Testis (tissue), 2 donors: ENCODE results near the gene PTP4A2.

Source experiments
- POLR2A ChIP-seq: fragments of 450-650 bp; IDR thresholded peaks from one replicate; pipeline ENCODE4 v1.6.1; 2017; ENCODE audit warnings: antibody characterized with exemption, mild to moderate bottlenecking, moderate library complexity
- TF ChIP-seq, protein P1 (sequence below), 3 experiments: fragments of 450-650 bp in 2 of 3; fragments of 200-600 bp in 1 of 3; sonication (generic) in 1 of 3; IDR thresholded peaks; one replicate each; pipeline ENCODE4 v1.5.1; 2016 to 2019; ENCODE audit warnings: antibody characterized with exemption in 3 of 3, mild to moderate bottlenecking in 2 of 3, moderate library complexity in 1 of 3

DNA sequence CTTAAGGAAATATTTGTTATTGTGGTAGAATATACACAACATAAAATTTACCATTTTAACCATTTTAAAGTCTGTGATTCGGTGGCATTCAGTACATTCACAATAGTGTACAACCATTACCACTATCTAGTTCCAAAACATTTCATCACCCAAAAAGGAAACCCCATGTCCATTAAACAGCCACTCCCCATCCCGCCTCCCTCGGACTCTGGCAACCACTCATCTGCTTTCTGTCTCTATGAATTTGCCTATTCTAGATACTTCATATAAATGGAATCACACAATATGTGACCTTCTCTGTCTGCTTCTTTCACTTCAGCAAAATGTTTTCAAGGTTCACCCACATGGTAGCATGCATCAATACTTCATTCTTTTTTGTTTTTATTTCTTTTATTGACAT lies 51.3 kb downstream of the PTP4A2 start:
- TF ChIP-seq, protein P1, sequence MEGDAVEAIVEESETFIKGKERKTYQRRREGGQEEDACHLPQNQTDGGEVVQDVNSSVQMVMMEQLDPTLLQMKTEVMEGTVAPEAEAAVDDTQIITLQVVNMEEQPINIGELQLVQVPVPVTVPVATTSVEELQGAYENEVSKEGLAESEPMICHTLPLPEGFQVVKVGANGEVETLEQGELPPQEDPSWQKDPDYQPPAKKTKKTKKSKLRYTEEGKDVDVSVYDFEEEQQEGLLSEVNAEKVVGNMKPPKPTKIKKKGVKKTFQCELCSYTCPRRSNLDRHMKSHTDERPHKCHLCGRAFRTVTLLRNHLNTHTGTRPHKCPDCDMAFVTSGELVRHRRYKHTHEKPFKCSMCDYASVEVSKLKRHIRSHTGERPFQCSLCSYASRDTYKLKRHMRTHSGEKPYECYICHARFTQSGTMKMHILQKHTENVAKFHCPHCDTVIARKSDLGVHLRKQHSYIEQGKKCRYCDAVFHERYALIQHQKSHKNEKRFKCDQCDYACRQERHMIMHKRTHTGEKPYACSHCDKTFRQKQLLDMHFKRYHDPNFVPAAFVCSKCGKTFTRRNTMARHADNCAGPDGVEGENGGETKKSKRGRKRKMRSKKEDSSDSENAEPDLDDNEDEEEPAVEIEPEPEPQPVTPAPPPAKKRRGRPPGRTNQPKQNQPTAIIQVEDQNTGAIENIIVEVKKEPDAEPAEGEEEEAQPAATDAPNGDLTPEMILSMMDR (IDR thresholded peaks at IDR 0.05) = no peak
- TF ChIP-seq POLR2A = no peak
